CD14-positive monocyte (primary cell): ENCODE data around the gene HS6ST3. TPM values are rescaled to one million over a fixed set of nuclear protein-coding genes. Genes with fewer than 3 reads are reported as not detected.

Source experiments
- DNase-seq, 3 donors: peaks; one replicate each; pipeline ENCODE4 v3.0.0-alpha.2; 2011 to 2022
- H2AFZ ChIP-seq: 2 replicates; pipeline ENCODE4 v1.6.0; 2012; ENCODE audit warnings: mild to moderate bottlenecking, low read depth, low read length, inconsistent platforms; ENCODE audit not compliant: insufficient read depth, poor library complexity, severe bottlenecking
- H3K27ac ChIP-seq, 2 donors: 1 replicate in 1 of 2; 2 replicates in 1 of 2; pipeline ENCODE4 v1.5.1; 2012 to 2013; ENCODE audit warnings: low read length in 2 of 2, control low read depth in 1 of 2, inconsistent platforms in 1 of 2, low read depth in 1 of 2, mild to moderate bottlenecking in 1 of 2
- H3K27me3 ChIP-seq, 2 donors: one replicate each; pipeline versions ENCODE4 v1.6.0 to v1.6.1; 2011 to 2013; ENCODE audit warnings: low read length in 2 of 2; ENCODE audit not compliant: control insufficient read depth in 2 of 2, insufficient read depth in 2 of 2
- H3K36me3 ChIP-seq, 2 donors: replicated peaks in 1 of 2; 1 replicate in 1 of 2; 2 replicates in 1 of 2; pipeline versions ENCODE4 v1.5.1 to v1.6.1; 2012 to 2013; ENCODE audit warnings: low read length in 2 of 2, control low read depth in 1 of 2, inconsistent platforms in 1 of 2, mild to moderate bottlenecking in 1 of 2; ENCODE audit not compliant: insufficient read depth in 2 of 2, control insufficient read depth in 1 of 2
- H3K4me1 ChIP-seq, 2 donors: 1 replicate in 1 of 2; 2 replicates in 1 of 2; pipeline versions ENCODE4 v1.5.1 to v1.6.1; 2012 to 2013; ENCODE audit warnings: low read length in 2 of 2, control low read depth in 1 of 2, inconsistent platforms in 1 of 2, mild to moderate bottlenecking in 1 of 2, moderate library complexity in 1 of 2; ENCODE audit not compliant: insufficient read depth in 2 of 2, control insufficient read depth in 1 of 2
- H3K4me2 ChIP-seq: replicated peaks from 2 replicates; pipeline ENCODE3; 2012; ENCODE audit warnings: low read length, moderate library complexity, mild to moderate bottlenecking; ENCODE audit not compliant: poor library complexity, severe bottlenecking; ENCODE audit errors: extremely low read depth
- H3K4me3 ChIP-seq, 3 experiments: fragments of 200-600 bp in 1 of 3; sonication (generic) in 1 of 3; replicated peaks in 1 of 3; 1 replicate in 2 of 3; 2 replicates in 1 of 3; pipeline ENCODE4 v1.5.1; 2011 to 2013; ENCODE audit warnings: low read length in 3 of 3, mild to moderate bottlenecking in 3 of 3, control low read depth in 2 of 3, low read depth in 2 of 3, inconsistent platforms in 1 of 3, moderate library complexity in 1 of 3
- H3K79me2 ChIP-seq: 2 replicates; pipeline ENCODE4 v1.6.0; 2012; ENCODE audit warnings: mild to moderate bottlenecking, control low read depth, inconsistent platforms, low read length, moderate library complexity; ENCODE audit not compliant: insufficient read depth
- H3K9ac ChIP-seq: 2 replicates; pipeline ENCODE4 v1.6.0; 2017; ENCODE audit warnings: low read length, mild to moderate bottlenecking; ENCODE audit not compliant: insufficient read depth, poor library complexity, severe bottlenecking
- H3K9me3 ChIP-seq, 2 donors: replicated peaks in 1 of 2; 1 replicate in 1 of 2; 2 replicates in 1 of 2; pipeline versions ENCODE4 v1.5.1 to v1.6.1; 2012 to 2013; ENCODE audit warnings: low read length in 2 of 2, control low read depth in 1 of 2; ENCODE audit not compliant: control insufficient read depth in 1 of 2, insufficient read depth in 1 of 2
- H4K20me1 ChIP-seq: 2 replicates; pipeline ENCODE4 v1.6.0; 2012; ENCODE audit warnings: mild to moderate bottlenecking, low read length, control low read depth, moderate library complexity; ENCODE audit not compliant: insufficient read depth
- H3K27ac Mint-ChIP-seq, 7 donors: one replicate each; pipeline ENCODE4 v1.8.0; 2020; ENCODE audit warnings: mild to moderate bottlenecking in 7 of 7, mixed read lengths in 7 of 7, moderate library complexity in 6 of 7, inconsistent platforms in 2 of 7
- H3K27me3 Mint-ChIP-seq, 3 donors: one replicate each; pipeline ENCODE4 v1.8.0; 2021 to 2022; ENCODE audit warnings: low read depth in 3 of 3, mild to moderate bottlenecking in 3 of 3, mixed read lengths in 3 of 3, moderate library complexity in 3 of 3, inconsistent platforms in 1 of 3
- H3K36me3 Mint-ChIP-seq, 2 donors: one replicate each; pipeline ENCODE4 v1.8.0; 2020; ENCODE audit warnings: mixed read lengths in 2 of 2, inconsistent platforms in 1 of 2, mild to moderate bottlenecking in 1 of 2
- H3K4me1 Mint-ChIP-seq: one replicate; pipeline ENCODE4 v1.8.0; 2020; ENCODE audit warnings: mild to moderate bottlenecking, mixed read lengths
- H3K4me3 Mint-ChIP-seq, 2 donors: one replicate each; pipeline ENCODE4 v1.8.0; 2020; ENCODE audit warnings: mild to moderate bottlenecking in 2 of 2, mixed read lengths in 2 of 2, moderate library complexity in 1 of 2
- H3K9me3 Mint-ChIP-seq, 7 donors: one replicate each; pipeline ENCODE4 v1.8.0; 2020 to 2022; ENCODE audit warnings: mixed read lengths in 7 of 7, mild to moderate bottlenecking in 6 of 7, moderate library complexity in 6 of 7, inconsistent platforms in 2 of 7
- CTCF ChIP-seq: fragments of 200-600 bp; IDR thresholded peaks from one replicate; pipeline ENCODE4 v1.8.0; 2022; ENCODE audit warnings: antibody characterized with exemption, mild to moderate bottlenecking
- WGBS: methylation state at CpG from one replicate; pipeline ENCODE4 v1.1.5; 2013; ENCODE audit warnings: missing lambda C conversion rate; ENCODE audit not compliant: insufficient coverage; 5-methylcytosine and 5-hydroxymethylcytosine counted together
- intact Hi-C, 2 donors: fragments of 100-400 bp; cut with micrococcal nuclease; formaldehyde crosslinking; loops; one replicate each; pipeline versions ENCODE4 v1.15.0 to v1.15.1; 2023
- polyA plus RNA-seq, 3 donors: library from polyadenylated mRNA; depleted of rRNA in 1 of 3; unstranded in 2 of 3; stranded (reverse) in 1 of 3; fragments of 300-500 nt in 2 of 3; fragments of >200 nt in 1 of 3; fragmentation: Illumina TruSeq in 2 of 3; gene quantifications; 1 replicate in 2 of 3; 2 replicates in 1 of 3; pipeline ENCODE4 v1.2.3, GENCODE V29; 2012 to 2021

Gene HS6ST3
- polyA plus RNA-seq, 3 donors, result not detected

GRCh38 chr13:96636001-96636709 is 546.2 kb downstream of the HS6ST3 start:
- peaks cover 3 to 23% of the 10 kb centered on the region in 2 donors for H3K9me3 ChIP-seq
- no peak for DNase-seq
- H3K36me3 Mint-ChIP-seq, result no peaks in the 10 kb centered on the region
- no peaks in the 10 kb centered on the region for H4K20me1 ChIP-seq
- no peak overlapping the region for H3K4me3 Mint-ChIP-seq
- no peak overlapping the region for H3K27ac Mint-ChIP-seq
- 100% methylated on average over 3 of the region's 4 CpGs for WGBS
- H2AFZ ChIP-seq, result no peak overlapping the region
- no peak for TF ChIP-seq CTCF
- no peaks in the 10 kb centered on the region for H3K79me2 ChIP-seq
- no peaks in the 10 kb centered on the region for H3K27me3 Mint-ChIP-seq
- no peak overlapping the region for H3K4me3 ChIP-seq
- H3K4me1 ChIP-seq, result no peaks in the 10 kb centered on the region
- no peaks in the 10 kb centered on the region for H3K4me1 Mint-ChIP-seq
- no peak overlapping the region for H3K27ac ChIP-seq
- H3K4me2 ChIP-seq, result no peak overlapping the region
- H3K36me3 ChIP-seq, result no peaks in the 10 kb centered on the region
- peaks cover 3 to 19% (median 9%) of the 10 kb centered on the region in 7 donors for H3K9me3 Mint-ChIP-seq
- H3K9ac ChIP-seq, result no peak overlapping the region
- intact Hi-C loops, result no loop called here
- no peaks in the 10 kb centered on the region for H3K27me3 ChIP-seq

- H3K36me3 Mint-ChIP-seq, result no peaks in the 10 kb centered on the region
- no peaks in the 10 kb centered on the region for H3K27me3 ChIP-seq
- no peaks in the 10 kb centered on the region for H3K79me2 ChIP-seq
- H3K27ac ChIP-seq, result no peak overlapping the region
- DNase-seq, result no peak
- no peak for TF ChIP-seq CTCF
- no peak overlapping the region for H3K4me3 ChIP-seq
- H3K4me2 ChIP-seq, result no peak overlapping the region
- H3K9me3 ChIP-seq, result peaks cover 3 to 23% of the 10 kb centered on the region in 2 donors
- H3K4me1 ChIP-seq, result no peaks in the 10 kb centered on the region
- H3K4me1 Mint-ChIP-seq, result no peaks in the 10 kb centered on the region
- intact Hi-C loops, result no loop called here
- H4K20me1 ChIP-seq, result no peaks in the 10 kb centered on the region
- H3K36me3 ChIP-seq, result no peaks in the 10 kb centered on the region
- H3K9me3 Mint-ChIP-seq, result peaks cover 3 to 20% (median 12%) of the 10 kb centered on the region in 7 donors
- H3K27ac Mint-ChIP-seq, result no peak overlapping the region
- H3K9ac ChIP-seq, result no peak overlapping the region
- no peak overlapping the region for H2AFZ ChIP-seq
- H3K4me3 Mint-ChIP-seq, result no peak overlapping the region
- H3K27me3 Mint-ChIP-seq, result no peaks in the 10 kb centered on the region
Measured at GRCh38 chr13:96637039-96637438, 547.1 kb downstream of the HS6ST3 start.
